Stimulated activated CD4-positive, alpha-beta T cell treated with anti-CD3 and anti-CD28 coated beads, Interleukin-4, amount 100 ng/mL, for 48 hours (primary cell): ENCODE measurements around the gene ZDHHC22.
A peak's percentile ranks its signal among the peaks of the same experiment; 100 is the strongest.

Experiments used
- DNase-seq, 2 donors: peaks; one replicate each; pipeline ENCODE4 v3.0.0-alpha.2; 2020; ENCODE audit warnings: low read depth in 2 of 2

ZDHHC22 gene

GRCh38 chr14:77126461-77126990, 15.1 kb downstream of the ZDHHC22 start:
- DNase-seq: no peak

DNA sequence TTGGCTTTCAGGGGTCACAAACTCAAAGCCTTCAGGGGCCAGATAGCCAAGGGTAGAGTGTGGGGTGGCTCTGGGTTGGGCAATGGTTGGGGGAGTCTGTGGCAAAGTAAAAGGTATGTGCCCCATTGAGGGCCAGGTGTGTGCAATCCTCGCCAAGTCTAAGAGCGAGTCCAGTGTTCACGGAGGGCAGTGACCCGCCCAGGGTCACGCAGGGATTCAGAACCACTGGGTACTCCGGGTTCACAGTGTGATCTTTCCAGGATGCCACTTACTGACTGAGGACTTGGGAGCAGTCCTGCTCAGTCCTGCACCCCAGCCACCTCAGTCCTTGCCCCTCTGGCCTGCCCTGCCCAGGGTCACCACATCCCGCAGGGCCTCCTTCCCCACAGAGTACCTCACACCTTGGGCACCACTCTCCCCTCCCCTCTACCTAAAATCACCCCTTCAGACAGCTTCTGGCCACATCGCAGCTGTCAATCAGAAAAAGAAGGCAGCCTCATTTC, 15.7 kb downstream of the ZDHHC22 start:
- DNase-seq: no peak

- DNase-seq: no peak
Measured at GRCh38 chr14:77125281-77125801, 16.2 kb downstream of the ZDHHC22 start.

GRCh38 chr14:77124345-77125280, 17.0 kb downstream of the ZDHHC22 start:
- peak; percentile 35 to 40 for DNase-seq

DNA sequence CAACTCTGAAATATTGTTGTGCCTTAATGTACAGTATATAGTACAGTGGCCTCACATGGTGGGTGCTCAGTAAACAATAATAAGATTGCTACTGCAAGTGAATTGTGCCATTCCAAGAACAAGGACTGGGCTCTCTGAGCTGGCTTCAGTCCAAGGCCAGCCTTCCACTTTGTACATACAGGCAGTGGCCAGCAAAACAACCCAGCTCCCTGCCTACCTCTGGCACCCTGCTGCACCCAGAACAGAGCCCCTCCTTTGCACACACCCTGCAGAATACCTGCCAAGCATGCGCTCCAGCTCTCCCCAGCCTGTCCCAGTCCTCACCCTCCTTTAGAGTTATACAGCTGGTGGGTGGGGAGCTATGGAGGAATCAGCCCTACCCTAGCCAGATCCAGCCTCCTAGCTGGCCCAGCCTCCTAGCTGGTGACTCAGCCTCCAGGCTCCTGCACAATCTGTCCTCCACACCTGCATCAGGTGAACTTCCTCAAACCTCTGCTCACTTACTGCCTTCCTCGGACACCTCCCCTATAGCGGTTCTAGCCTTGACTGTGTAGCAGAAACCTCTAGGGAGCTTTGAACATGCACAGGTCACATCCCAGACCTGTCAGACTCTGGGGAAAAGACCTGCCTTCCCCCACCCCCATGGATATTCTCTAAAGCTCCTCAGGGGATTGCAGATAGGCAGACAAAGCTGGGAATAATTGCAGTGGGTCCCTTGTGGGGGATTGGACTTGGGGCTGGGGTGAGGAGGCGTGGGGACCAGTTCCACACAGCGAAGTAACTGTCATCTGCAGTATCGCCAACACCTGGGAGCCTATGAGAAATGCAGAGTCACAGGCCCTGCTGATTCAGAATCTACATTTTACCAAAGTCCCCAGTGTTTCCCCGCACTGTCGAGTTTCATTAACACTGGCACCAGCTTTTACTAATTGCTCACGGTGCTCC, 17.9 kb downstream of the ZDHHC22 start:
- no peak for DNase-seq

DNA sequence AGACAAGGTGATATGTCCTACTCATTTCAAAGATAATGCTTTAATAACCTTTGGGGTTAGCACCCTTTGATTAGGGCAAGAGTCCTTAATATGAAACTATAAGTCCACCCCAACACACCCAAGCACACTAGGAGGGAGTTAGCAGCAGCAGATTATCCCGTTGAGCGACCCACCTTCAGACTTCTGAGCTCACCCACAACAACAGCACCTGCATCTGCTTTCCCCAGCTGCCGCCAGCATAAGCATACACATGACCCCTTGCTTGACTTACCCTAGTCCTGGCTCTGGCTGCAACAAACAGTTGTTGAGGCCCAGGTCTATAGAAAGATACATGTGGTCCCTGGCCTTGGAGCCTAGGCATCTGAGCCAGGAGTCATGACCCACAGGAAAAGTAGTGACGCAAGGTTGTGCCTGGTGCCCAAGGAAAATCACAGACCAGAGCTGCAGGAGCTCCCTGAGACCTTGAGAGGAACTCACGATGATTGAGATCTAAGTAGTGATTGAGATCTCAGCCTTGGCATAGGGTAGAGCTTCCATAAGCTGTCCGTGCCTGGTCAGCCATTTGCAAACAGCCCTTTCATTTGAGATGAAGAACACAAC, 19.0 kb downstream of the ZDHHC22 start:
- DNase-seq: no peak

- DNase-seq: no peak
Measured at GRCh38 chr14:77120771-77121743, 20.5 kb downstream of the ZDHHC22 start.

- no peak for DNase-seq
Measured at GRCh38 chr14:77119851-77120250, 21.7 kb downstream of the ZDHHC22 start.

DNA sequence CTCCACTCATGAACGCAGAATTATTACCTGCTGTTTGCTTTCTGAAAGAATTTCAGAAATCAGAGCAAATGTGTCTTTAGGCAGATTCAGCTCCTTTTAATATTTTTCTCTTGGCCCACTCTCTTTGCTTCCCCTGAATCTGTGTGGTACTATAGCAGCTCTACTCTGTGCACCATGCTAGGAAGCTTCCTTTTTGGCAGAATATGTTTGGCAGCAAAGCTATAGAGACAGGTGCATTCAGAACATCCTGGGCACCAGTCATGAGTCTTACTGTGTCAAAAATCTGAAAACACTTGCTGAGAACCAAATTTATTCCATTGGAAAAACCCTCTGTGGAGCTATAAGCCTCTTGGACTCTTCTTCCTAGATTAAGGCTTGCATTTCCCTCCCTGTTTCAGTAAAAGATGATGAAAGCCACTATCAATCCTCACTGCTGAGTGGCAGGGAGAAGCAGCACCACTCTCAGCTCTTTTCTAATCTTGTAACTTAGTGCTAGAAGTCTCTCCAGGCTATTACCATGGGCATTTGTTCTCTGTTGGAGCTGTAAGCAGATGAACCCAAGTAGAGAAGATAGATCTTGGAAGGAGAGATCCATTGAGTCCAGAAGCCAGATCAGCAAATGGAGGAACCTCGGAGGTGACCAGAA, 25.3 kb downstream of the ZDHHC22 start:
- DNase-seq: no peak

DNA sequence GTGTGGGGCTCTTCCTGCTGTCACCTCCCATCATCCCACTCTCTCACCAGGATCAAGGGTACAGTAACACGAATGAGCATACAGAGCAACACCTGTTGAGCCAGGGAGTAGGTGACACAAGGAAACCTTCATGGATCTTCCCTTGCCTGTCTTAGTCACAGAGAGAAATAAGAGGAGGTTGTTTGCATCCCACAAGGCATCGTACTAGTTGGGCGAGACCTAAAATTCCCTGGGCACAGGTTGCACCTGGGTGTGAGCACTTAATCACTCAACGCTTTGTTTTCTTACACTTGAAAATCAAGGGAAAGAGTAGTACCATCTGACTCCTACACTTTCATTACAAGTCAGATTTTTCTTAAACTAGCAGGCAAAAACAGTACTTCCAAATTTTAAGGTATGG, 27.0 kb downstream of the ZDHHC22 start:
- DNase-seq: no peak

DNA sequence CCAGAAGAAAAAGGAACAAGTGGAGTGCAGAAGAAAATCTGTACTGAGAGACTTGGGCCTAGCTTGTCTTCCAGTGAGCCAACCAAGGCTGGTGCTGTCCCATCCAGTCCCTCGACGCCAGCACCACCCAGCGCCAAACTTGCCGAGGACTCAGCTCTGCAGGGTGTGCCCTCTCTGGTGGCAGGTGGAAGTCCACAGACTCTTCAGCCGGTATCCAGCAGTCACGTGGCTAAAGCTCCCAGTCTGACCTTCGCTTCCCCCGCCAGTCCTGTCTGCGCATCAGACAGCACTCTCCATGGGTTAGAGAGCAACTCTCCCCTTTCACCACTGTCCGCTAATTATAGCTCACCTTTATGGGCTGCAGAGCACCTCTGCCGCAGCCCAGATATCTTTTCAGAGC, 27.9 kb downstream of the ZDHHC22 start:
- no peak for DNase-seq

- DNase-seq: no peak
Measured at GRCh38 chr14:77111021-77111420, 30.6 kb downstream of the ZDHHC22 start.

DNA sequence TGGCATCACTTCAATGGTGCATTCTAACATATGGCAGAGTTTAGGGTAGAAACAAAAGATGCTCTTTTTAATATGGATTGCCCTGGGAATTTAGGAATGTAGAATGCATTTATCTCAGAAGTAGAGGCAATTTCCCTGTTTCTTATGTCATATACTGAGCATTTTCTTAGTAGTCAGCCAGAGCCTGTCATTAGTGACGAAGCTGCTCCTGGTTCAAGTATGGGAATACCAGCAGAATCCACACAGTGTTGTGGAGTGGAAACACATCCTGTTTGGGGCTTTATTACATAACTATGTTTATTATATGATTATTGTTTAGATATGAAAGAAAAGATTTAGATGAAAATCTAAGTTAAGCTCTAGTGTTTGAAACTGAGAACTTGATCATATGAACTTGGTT, 31.3 kb downstream of the ZDHHC22 start:
- no peak for DNase-seq

DNA sequence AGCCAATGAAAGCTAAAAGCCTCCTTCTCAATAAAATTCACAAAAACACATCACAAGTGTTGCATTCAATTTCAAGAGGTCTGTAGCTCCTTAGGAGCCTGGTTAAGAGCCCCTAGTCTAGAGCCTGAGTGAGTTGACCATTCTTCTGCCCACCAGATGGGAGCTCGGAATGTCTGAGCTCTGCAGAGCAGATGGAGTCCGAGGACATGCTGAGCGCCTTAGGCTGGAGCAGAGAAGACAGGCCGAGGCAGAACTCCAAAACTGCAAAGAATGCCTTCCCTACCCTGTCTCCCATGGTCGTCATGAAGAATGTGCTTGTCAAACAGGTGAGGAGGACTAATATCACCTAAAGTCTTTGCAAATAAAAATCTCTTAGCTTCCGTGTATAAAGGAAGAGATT, 31.9 kb downstream of the ZDHHC22 start:
- no peak for DNase-seq

- no peak for DNase-seq
Measured at GRCh38 chr14:77108753-77109152, 32.8 kb downstream of the ZDHHC22 start.

DNA sequence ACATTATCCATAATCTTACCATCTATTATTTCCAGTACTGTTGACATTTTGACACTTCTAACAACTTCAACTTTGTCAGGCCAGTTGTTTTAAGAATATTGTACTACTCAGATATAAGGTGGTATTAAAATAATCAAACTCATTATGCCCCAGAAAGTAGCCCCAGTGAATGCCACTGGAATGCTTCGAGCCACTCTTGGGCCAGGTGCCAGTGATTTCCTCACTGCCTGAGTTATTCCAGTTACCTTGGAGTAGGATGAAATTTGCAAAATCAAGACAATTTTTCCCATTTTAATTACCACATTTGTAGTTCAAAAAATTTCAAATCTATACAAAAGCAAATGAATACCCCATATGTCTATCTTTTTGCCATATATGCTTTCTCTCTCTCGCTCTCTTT, 34.4 kb downstream of the ZDHHC22 start:
- DNase-seq: no peak

GRCh38 chr14:77106666-77107065, 34.9 kb downstream of the ZDHHC22 start:
- DNase-seq: no peak

DNA sequence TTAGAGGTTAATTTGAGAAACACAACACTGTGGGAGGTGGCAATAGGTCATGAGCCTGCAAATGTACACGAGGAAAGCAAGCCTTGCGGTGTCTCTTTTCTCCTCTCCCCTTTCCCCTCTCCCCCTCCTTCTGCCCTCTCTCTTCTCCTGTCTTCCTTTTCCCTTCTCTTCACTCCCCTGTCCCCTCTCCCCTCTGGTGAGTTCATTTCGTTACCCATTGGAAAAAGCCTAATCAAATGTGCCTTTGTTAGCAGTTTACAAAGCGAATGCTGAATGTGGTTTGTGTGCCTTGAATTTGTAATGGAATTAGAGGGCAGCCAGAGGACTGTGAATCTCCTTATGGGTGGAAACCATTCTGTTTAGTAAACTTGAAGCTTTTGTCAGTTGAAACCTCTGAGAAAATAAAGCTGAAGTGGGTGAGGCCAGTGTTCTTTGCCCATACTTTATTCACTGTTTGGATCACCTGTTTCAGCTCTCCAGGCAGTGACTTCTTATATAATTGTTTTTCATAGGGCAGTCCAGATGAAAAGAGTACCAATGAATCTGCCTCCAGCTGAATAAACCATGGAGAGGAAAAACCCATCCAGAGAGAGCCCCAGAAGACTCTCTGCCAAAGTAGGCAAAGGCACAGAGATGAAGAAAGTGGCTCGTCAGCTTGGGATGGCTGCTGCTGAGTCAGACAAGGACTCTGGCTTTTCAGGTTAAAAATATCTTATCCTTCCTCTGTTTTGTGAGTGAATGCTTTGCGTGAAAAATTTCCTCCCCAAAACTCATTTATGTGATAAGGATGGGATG, 36.2 kb downstream of the ZDHHC22 start:
- DNase-seq: no peak

- DNase-seq: no peak
Measured at GRCh38 chr14:77104393-77104792, 37.2 kb downstream of the ZDHHC22 start.
